A549 (cell line): ENCODE measurements around the gene HPS5. TPM values are rescaled to one million over a fixed set of nuclear protein-coding genes. Genes with fewer than 3 reads are reported as not detected.

Experiments used
- ATAC-seq, 2 experiments: fragments of 200-7000 bp in 1 of 2; fragments of >200 bp in 1 of 2; cut with Nextera tagmentation in 1 of 2; cut with Tn5 transposase in 1 of 2; 3 replicates each; pipeline versions ENCODE4 v1.8.0 to v1.9.1; 2018 to 2020; ENCODE audit warnings: mild to moderate bottlenecking in 1 of 2, moderate library complexity in 1 of 2
- CTCF ChIA-PET: fragments of 300-600 bp; sonication (Branson Sonifier 250); formaldehyde crosslinking; extraction: SDS; loops from one replicate; lab custom pipeline; 2021; ENCODE audit warnings: antibody characterized with exemption, inconsistent platforms; lab: Yijun Ruan, JAX
- POLR2A ChIA-PET: fragments of 350-600 bp; formaldehyde crosslinking; extraction: SDS; loops from one replicate; lab custom pipeline; 2021; ENCODE audit warnings: antibody characterized with exemption, inconsistent platforms; lab: Yijun Ruan, JAX
- DNase-seq, 2 experiments: peaks; one replicate each; pipeline versions ENCODE4 v3.0.0 to v3.0.0-alpha.2; 2011 to 2016; ENCODE audit warnings: low read depth in 1 of 2, low spot score in 1 of 2
- FAIRE-seq: peaks from 2 replicates; lab custom pipeline; 2011; peaks lifted over from hg19 to GRCh38; lab: Jason Lieb, UNC
- H3K27ac ChIP-seq, 2 experiments: fragments of >200 bp; sonication (Bioruptor Twin); formaldehyde crosslinking; 3 replicates each; pipeline ENCODE4 v1.5.1; 2016 to 2017
- H3K4me1 ChIP-seq: fragments of >200 bp; sonication (Bioruptor Twin); formaldehyde crosslinking; 3 replicates; pipeline ENCODE4 v1.6.1; 2016
- H3K4me2 ChIP-seq: fragments of >200 bp; sonication (Bioruptor Twin); formaldehyde crosslinking; 3 replicates; pipeline ENCODE4 v1.6.1; 2016
- H3K4me3 ChIP-seq: fragments of >200 bp; sonication (Bioruptor Twin); formaldehyde crosslinking; 3 replicates; pipeline ENCODE4 v1.5.1; 2016
- H3K9me3 ChIP-seq: fragments of >200 bp; sonication (Bioruptor Twin); formaldehyde crosslinking; 3 replicates; pipeline ENCODE4 v1.6.1; 2016
- ATOH8 ChIP-seq: fragments of 250-450 bp; sonication (Bioruptor Pico); IDR thresholded peaks from 2 replicates; pipeline ENCODE4 v1.5.0; 2020; ENCODE audit warnings: low read depth, mild to moderate bottlenecking, moderate library complexity
- BCL3 ChIP-seq: fragments of >200 bp; sonication (Bioruptor Twin); formaldehyde crosslinking; IDR thresholded peaks from 3 replicates; pipeline ENCODE4 v1.6.1; 2016
- CBX2 ChIP-seq: fragments of 200-600 bp; sonication (generic); IDR thresholded peaks from 2 replicates; pipeline ENCODE4 v1.6.1; 2016; ENCODE audit warnings: low read depth, mild to moderate bottlenecking, borderline replicate concordance
- CHD2 ChIP-seq: fragments of 150-350 bp; IDR thresholded peaks from 2 replicates; pipeline ENCODE4 v1.6.1; 2014; ENCODE audit warnings: low read length; ENCODE audit not compliant: partially characterized antibody
- CHD4 ChIP-seq: fragments of 200-600 bp; sonication (generic); IDR thresholded peaks from 2 replicates; pipeline ENCODE4 v1.6.1; 2016; ENCODE audit warnings: antibody characterized with exemption, mild to moderate bottlenecking, borderline replicate concordance
- EP300 ChIP-seq, 2 experiments: fragments of >200 bp; sonication (Bioruptor Twin); formaldehyde crosslinking; IDR thresholded peaks; 2 replicates in 1 of 2; 3 replicates in 1 of 2; pipeline ENCODE4 v1.6.1; 2016 to 2017
- FOSB ChIP-seq: fragments of 250-450 bp; sonication (Bioruptor Pico); IDR thresholded peaks from 2 replicates; pipeline ENCODE4 v1.5.0; 2020; ENCODE audit warnings: mild to moderate bottlenecking, moderate library complexity
- FOSL2 ChIP-seq, 2 experiments: fragments of 450-650 bp in 1 of 2; fragments of >200 bp in 1 of 2; sonication (Bioruptor Twin) in 1 of 2; formaldehyde crosslinking; IDR thresholded peaks; 2 replicates each; pipeline versions ENCODE4 v1.5.0 to v1.6.1; 2016 to 2020; ENCODE audit warnings: mild to moderate bottlenecking in 1 of 2, moderate library complexity in 1 of 2
- GATA3 ChIP-seq: IDR thresholded peaks from 2 replicates; pipeline ENCODE4 v1.6.1; 2012; ENCODE audit warnings: borderline replicate concordance
- HES2 ChIP-seq: fragments of >200 bp; sonication (Bioruptor Twin); formaldehyde crosslinking; IDR thresholded peaks from 2 replicates; pipeline ENCODE4 v1.6.1; 2016
- HEYL ChIP-seq: fragments of 250-450 bp; sonication (Bioruptor Pico); IDR thresholded peaks from 2 replicates; pipeline ENCODE4 v1.8.0; 2021; ENCODE audit warnings: mild to moderate bottlenecking, moderate library complexity
- HMGXB4 ChIP-seq: fragments of 250-450 bp; sonication (Bioruptor Pico); IDR thresholded peaks from 2 replicates; pipeline ENCODE4 v1.5.0; 2021; ENCODE audit warnings: mild to moderate bottlenecking, moderate library complexity, borderline replicate concordance
- HOXA7 ChIP-seq: fragments of 250-450 bp; sonication (Bioruptor Pico); IDR thresholded peaks from 2 replicates; pipeline ENCODE4 v1.5.0; 2020; ENCODE audit warnings: mild to moderate bottlenecking, moderate library complexity
- KDM1A ChIP-seq: fragments of 200-600 bp; sonication (generic); IDR thresholded peaks from 2 replicates; pipeline ENCODE4 v1.6.1; 2016; ENCODE audit warnings: low read depth, mild to moderate bottlenecking
- KDM5A ChIP-seq: fragments of 200-600 bp; sonication (generic); IDR thresholded peaks from 2 replicates; pipeline ENCODE4 v1.6.1; 2016; ENCODE audit warnings: antibody characterized with exemption, mild to moderate bottlenecking
- MAZ ChIP-seq: fragments of 150-350 bp; IDR thresholded peaks from 2 replicates; pipeline ENCODE4 v1.6.1; 2014; ENCODE audit warnings: antibody characterized with exemption, low read depth, low read length, borderline replicate concordance
- NPAS2 ChIP-seq: fragments of 250-450 bp; sonication (Bioruptor Pico); IDR thresholded peaks from 2 replicates; pipeline ENCODE4 v1.8.0; 2022; ENCODE audit warnings: mild to moderate bottlenecking, moderate library complexity, borderline replicate concordance
- NR3C1 ChIP-seq: fragments of >200 bp; sonication (Bioruptor Twin); formaldehyde crosslinking; IDR thresholded peaks from 3 replicates; pipeline ENCODE4 v1.6.1; 2017
- PBX3 ChIP-seq: IDR thresholded peaks from 2 replicates; pipeline ENCODE4 v1.6.1; 2012
- RAD21 ChIP-seq, 2 experiments: fragments of >200 bp in 1 of 2; sonication (Bioruptor Twin) in 1 of 2; formaldehyde crosslinking in 1 of 2; IDR thresholded peaks in 1 of 2; conservative IDR thresholded peaks in 1 of 2; 2 replicates in 1 of 2; 3 replicates in 1 of 2; pipeline ENCODE4 v1.6.1; 2012 to 2018; ENCODE audit warnings: inconsistent platforms in 1 of 2
- REST ChIP-seq: fragments of 200-600 bp; sonication (generic); IDR thresholded peaks from 2 replicates; pipeline ENCODE4 v1.6.1; 2016; ENCODE audit warnings: antibody characterized with exemption, mild to moderate bottlenecking, moderate library complexity
- RFX5 ChIP-seq: fragments of 450-650 bp; IDR thresholded peaks from 2 replicates; pipeline ENCODE4 v1.7.1; 2014; ENCODE audit warnings: antibody characterized with exemption, mild to moderate bottlenecking, moderate library complexity
- SMC3 ChIP-seq: fragments of >200 bp; sonication (Bioruptor Twin); formaldehyde crosslinking; IDR thresholded peaks from 3 replicates; pipeline ENCODE4 v1.6.1; 2018; ENCODE audit warnings: inconsistent platforms
- SREBF2 ChIP-seq: fragments of 450-650 bp; IDR thresholded peaks from 2 replicates; pipeline ENCODE4 v1.6.1; 2014; ENCODE audit warnings: mild to moderate bottlenecking, moderate library complexity
- ZNF302 ChIP-seq: fragments of 250-450 bp; sonication (Bioruptor Pico); IDR thresholded peaks from 2 replicates; pipeline ENCODE4 v1.9.0; 2021; ENCODE audit warnings: inconsistent platforms, mild to moderate bottlenecking, moderate library complexity
- WGBS: methylation state at CpG from one replicate; pipeline ENCODE4 v1.1.6; 2017; ENCODE audit errors: missing lambda C conversion rate; 5-methylcytosine and 5-hydroxymethylcytosine counted together
- polyA plus RNA-seq, 4 experiments: library from polyadenylated mRNA; depleted of rRNA in 3 of 4; stranded (reverse); fragments of >200 nt; fragmentation: RNase III in 1 of 4; extraction: RNeasy Plus Mini Kit Qiagen cat#74134 plus additional on column Dnase treatment in 1 of 4; gene quantifications; 2 replicates in 3 of 4; 3 replicates in 1 of 4; pipeline ENCODE4 v1.2.3, GENCODE V29; 2011 to 2017

HPS5 gene
- polyA plus RNA-seq, 2 of the 4 experiments (the other 2 are of a cell fraction): 18.4 to 29.1 TPM

- CTCF ChIA-PET: interaction anchor here (1.4 kb wide), 1 partner anchor 10 kb away, joined by 3 read pairs; no protein-coding TSS in a partner anchor
- ATAC-seq (peak; percentile 37 to 39; a peak in 3 of 6 replicates), FAIRE-seq (no peak), DNase-seq (no peak)
- WGBS: 80% methylated on average over 2 of the region's 2 CpGs
- POLR2A ChIA-PET: interaction anchor here (1.5 kb wide), 1 partner anchor 27 kb away, joined by 6 read pairs; the partner anchor contains the start of gene LDHA
- Histone ChIP-seq H3K9me3 (no peaks in the 10 kb centered on the region), H3K4me1 (no peaks in the 10 kb centered on the region), H3K4me2 (no peak overlapping the region), H3K4me3 (no peak overlapping the region), H3K27ac (no peak overlapping the region)
- no peak for TF ChIP-seq ATOH8 (CRISPR knock-in tag)
- no peak for TF ChIP-seq HOXA7 (CRISPR knock-in tag)
- TF ChIP-seq NR3C1: no peak
- no peak for TF ChIP-seq SMC3
- no peak for TF ChIP-seq HMGXB4 (CRISPR knock-in tag)
- TF ChIP-seq GATA3: no peak
- TF ChIP-seq RAD21 (conservative IDR thresholded peaks at IDR 0.05 in 1 of 2, IDR thresholded peaks at IDR 0.05 in 1 of 2): no peak
- TF ChIP-seq PBX3: no peak
- TF ChIP-seq KDM5A: no peak
- TF ChIP-seq MAZ: no peak
- no peak for TF ChIP-seq CHD4
- TF ChIP-seq BCL3: no peak
- TF ChIP-seq RFX5: no peak
Observed at GRCh38 chr11:18368221-18368620, 46.3 kb upstream of the HPS5 start.

- no peak overlapping the region for H3K27ac ChIP-seq
- DNase-seq (no peak), ATAC-seq (no peak), FAIRE-seq (no peak)
- ChIA-PET POLR2A (interaction anchor here (0.6 to 1.5 kb wide), 3 partner anchors 17 to 94 kb away, joined by 3 to 6 read pairs (median 4); partner anchors contain the start of gene LDHA), CTCF (interaction anchor here (0.6 to 1.4 kb wide), 2 partner anchors 9 to 337 kb away, joined by 3 read pairs; no protein-coding TSS in a partner anchor)
- no peak overlapping the region for H3K4me3 ChIP-seq
- WGBS: 88% methylated on average over 3 of the region's 3 CpGs
- no peaks in the 10 kb centered on the region for H3K9me3 ChIP-seq
- TF ChIP-seq EP300 (IDR thresholded peaks at IDR 0.05) (no peak), HEYL (CRISPR knock-in tag) (no peak), FOSL2 (IDR thresholded peaks at IDR 0.05) (no peak), FOSL2 (CRISPR knock-in tag; IDR thresholded peaks at IDR 0.05) (peak; percentile 28; the same call in 1 of the 2 replicates)
- H3K4me2 ChIP-seq: no peak overlapping the region
- no peaks in the 10 kb centered on the region for H3K4me1 ChIP-seq
Observed at GRCh38 chr11:18367431-18367830, 45.5 kb upstream of the HPS5 start.

GRCh38 chr11:18366286-18366685 lies 44.3 kb upstream of the HPS5 start:
- no peaks in the 10 kb centered on the region for H3K4me1 ChIP-seq
- ChIA-PET CTCF (no interaction called here), POLR2A (no interaction called here)
- 89% methylated on average over 4 of the region's 4 CpGs for WGBS
- ATAC-seq (no peak), DNase-seq (no peak), FAIRE-seq (no peak)
- H3K4me2 ChIP-seq: no peak overlapping the region
- H3K9me3 ChIP-seq: no peaks in the 10 kb centered on the region
- no peak overlapping the region for H3K27ac ChIP-seq
- no peak overlapping the region for H3K4me3 ChIP-seq
- TF ChIP-seq CHD2: no peak
- no peak for TF ChIP-seq KDM1A
- no peak for TF ChIP-seq HES2
- no peak for TF ChIP-seq NR3C1
- TF ChIP-seq ZNF302 (CRISPR knock-in tag): no peak
- TF ChIP-seq MAZ: no peak
- no peak for TF ChIP-seq SREBF2
- TF ChIP-seq FOSB (CRISPR knock-in tag): no peak
- TF ChIP-seq EP300 (IDR thresholded peaks at IDR 0.05): no peak
- TF ChIP-seq CBX2: no peak
- TF ChIP-seq NPAS2 (CRISPR knock-in tag): no peak
- TF ChIP-seq REST: no peak
